ENCODE data around the gene NGFR.
"Not testable (repeated sequence)": the region's sequence is repeated elsewhere in the genome, so short reads cannot be mapped to it uniquely, and the experiment has no call there.

Gene NGFR

DNA sequence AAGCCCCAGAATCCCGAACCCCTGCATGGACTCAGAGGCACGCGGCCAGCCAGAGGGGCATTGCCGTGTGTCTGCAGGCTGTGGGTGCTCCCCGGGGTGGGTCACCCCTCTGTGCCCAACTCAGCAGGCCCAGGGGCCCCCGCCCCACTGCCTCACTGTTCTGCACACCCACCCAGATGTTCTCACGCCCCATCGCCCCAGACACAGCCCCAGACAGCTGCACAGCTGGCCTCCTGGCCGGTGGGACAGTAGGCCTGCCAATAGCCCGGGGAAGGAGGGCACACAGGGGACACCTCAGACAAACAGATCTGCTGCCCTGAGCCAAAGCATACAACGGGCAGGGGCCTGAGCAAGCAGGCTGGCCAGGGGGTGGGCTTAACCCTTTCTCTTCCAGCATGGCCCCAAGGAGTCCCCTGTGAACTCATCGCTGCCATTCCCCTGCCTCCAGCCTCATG, 53.0 kb downstream of the NGFR start:
- H3K27me3 ChIP-seq (ENCODE audit: insufficient read depth, insufficient read length): no peaks in the 10 kb centered on the region
- H3K4me1 ChIP-seq (ENCODE audit: insufficient read depth, insufficient read length): peaks cover 51% of the 10 kb centered on the region
- no peak overlapping the region for H3K9ac ChIP-seq (ENCODE audit: insufficient read length, low read depth)
- H3K9me3 ChIP-seq (ENCODE audit: insufficient read depth, low read length): peaks cover 8% of the 10 kb centered on the region; the same call in 1 of the 2 replicates
- DNase-seq (ENCODE audit: low read depth, low spot score): no peak
- H3K4me3 ChIP-seq (ENCODE audit: insufficient read length, low read depth): no peak overlapping the region
- H3K36me3 ChIP-seq (ENCODE audit: insufficient read depth, insufficient read length, low read length): no peaks in the 10 kb centered on the region
- TF ChIP-seq YY1 (IDR thresholded peaks at IDR 0.05; ENCODE audit: insufficient read depth, insufficient read length): no peak
- TF ChIP-seq ZNF274 (IDR thresholded peaks at IDR 0.05; ENCODE audit: low read depth, low read length): no peak
- TF ChIP-seq SUZ12 (IDR thresholded peaks at IDR 0.05; ENCODE audit: extremely low read depth, insufficient read depth, insufficient read length): no peak

DNA sequence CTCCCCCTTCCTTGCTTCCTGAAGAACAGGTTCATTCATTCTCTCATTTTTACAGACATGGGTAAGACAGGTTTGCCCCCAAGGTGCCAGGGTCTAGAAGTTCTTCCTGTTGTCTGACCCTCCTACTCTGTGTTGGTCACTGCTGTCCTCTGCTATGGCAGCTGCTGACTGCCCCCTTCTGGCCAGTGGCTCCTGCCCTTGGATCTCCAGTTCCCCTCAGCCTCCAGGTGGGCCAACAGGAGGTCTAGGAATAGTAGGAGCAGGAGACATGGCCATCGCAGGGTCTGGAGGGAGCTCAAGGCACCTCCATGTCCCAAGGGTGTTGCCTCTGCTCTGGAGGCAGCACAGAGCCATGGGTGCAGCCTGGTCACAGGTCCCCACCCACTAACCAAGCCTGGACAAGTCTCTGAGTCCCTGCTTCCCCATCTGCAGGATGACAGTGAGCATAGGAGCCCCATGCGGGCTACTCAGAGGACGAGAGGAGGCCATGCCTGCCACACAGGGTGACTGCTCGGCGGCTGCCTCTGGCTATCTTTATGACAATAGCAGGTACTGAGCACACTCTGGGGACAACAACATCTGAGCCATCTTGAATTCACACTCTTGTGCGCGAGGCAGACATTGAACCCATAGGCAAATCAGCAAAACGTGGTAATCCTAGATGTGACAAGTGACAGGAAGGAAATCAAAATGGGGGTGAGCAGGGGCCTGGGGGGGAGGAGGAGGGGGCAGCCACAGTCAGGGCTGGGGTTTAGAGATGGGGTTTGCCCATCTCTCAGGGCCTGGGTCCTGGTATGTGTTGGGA, 53.6 kb downstream of the NGFR start:
- H3K4me1 ChIP-seq (ENCODE audit: insufficient read depth, insufficient read length): peaks cover 46% of the 10 kb centered on the region
- no peaks in the 10 kb centered on the region for H3K27me3 ChIP-seq (ENCODE audit: insufficient read depth, insufficient read length)
- DNase-seq (ENCODE audit: low read depth, low spot score): no peak
- no peak for TF ChIP-seq YY1 (IDR thresholded peaks at IDR 0.05; ENCODE audit: insufficient read depth, insufficient read length)
- H3K4me3 ChIP-seq (ENCODE audit: insufficient read length, low read depth): no peak overlapping the region
- H3K36me3 ChIP-seq (ENCODE audit: insufficient read depth, insufficient read length, low read length): no peaks in the 10 kb centered on the region
- H3K9me3 ChIP-seq (ENCODE audit: insufficient read depth, low read length): peaks cover 7% of the 10 kb centered on the region; the same call in 1 of the 2 replicates
- no peak overlapping the region for H3K9ac ChIP-seq (ENCODE audit: insufficient read length, low read depth)

DNA sequence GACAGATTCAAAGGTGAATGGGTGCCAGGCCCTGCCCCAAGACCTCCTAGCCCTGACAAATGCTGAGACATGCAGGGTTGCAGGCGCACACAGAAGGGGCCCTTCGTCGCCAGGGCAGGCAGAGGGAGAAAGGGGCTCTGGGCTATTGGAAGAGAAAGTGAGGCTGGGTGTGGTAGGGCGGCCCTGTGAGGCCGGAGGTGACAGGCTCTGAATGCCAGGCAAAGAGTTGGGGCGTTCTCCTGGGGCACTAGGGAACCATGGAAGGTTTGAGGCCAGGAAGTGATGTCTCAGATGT, 54.2 kb downstream of the NGFR start:
- Histone ChIP-seq H3K4me1 (ENCODE audit: insufficient read depth, insufficient read length) (peaks cover 43% of the 10 kb centered on the region), H3K27me3 (ENCODE audit: insufficient read depth, insufficient read length) (no peaks in the 10 kb centered on the region), H3K4me3 (ENCODE audit: insufficient read length, low read depth) (no peak overlapping the region), H3K9ac (ENCODE audit: insufficient read length, low read depth) (no peak overlapping the region), H3K36me3 (ENCODE audit: insufficient read depth, insufficient read length, low read length) (no peaks in the 10 kb centered on the region), H3K9me3 (ENCODE audit: insufficient read depth, low read length) (peaks cover 2% of the 10 kb centered on the region; the same call in 1 of the 2 replicates)
- DNase-seq (ENCODE audit: low read depth, low spot score): no peak
- TF ChIP-seq YY1 (IDR thresholded peaks at IDR 0.05; ENCODE audit: insufficient read depth, insufficient read length) (no peak), SUZ12 (IDR thresholded peaks at IDR 0.05; ENCODE audit: extremely low read depth, insufficient read depth, insufficient read length) (no peak), ZNF274 (IDR thresholded peaks at IDR 0.05; ENCODE audit: low read depth, low read length) (no peak)

- TF ChIP-seq SUZ12 (IDR thresholded peaks at IDR 0.05; ENCODE audit: extremely low read depth, insufficient read depth, insufficient read length) (no peak), YY1 (IDR thresholded peaks at IDR 0.05; ENCODE audit: insufficient read depth, insufficient read length) (no peak), ZNF274 (IDR thresholded peaks at IDR 0.05; ENCODE audit: low read depth, low read length) (no peak)
- Histone ChIP-seq H3K27me3 (ENCODE audit: insufficient read depth, insufficient read length) (peaks cover 5% of the 10 kb centered on the region), H3K4me1 (ENCODE audit: insufficient read depth, insufficient read length) (peaks cover 37% of the 10 kb centered on the region), H3K36me3 (ENCODE audit: insufficient read depth, insufficient read length, low read length) (no peaks in the 10 kb centered on the region), H3K4me3 (ENCODE audit: insufficient read length, low read depth) (no peak overlapping the region), H3K9me3 (ENCODE audit: insufficient read depth, low read length) (no peaks in the 10 kb centered on the region), H3K9ac (ENCODE audit: insufficient read length, low read depth) (no peak overlapping the region)
- no peak for DNase-seq (ENCODE audit: low read depth, low spot score)
Observed at GRCh38 chr17:49549691-49550678, 54.9 kb downstream of the NGFR start.

DNA sequence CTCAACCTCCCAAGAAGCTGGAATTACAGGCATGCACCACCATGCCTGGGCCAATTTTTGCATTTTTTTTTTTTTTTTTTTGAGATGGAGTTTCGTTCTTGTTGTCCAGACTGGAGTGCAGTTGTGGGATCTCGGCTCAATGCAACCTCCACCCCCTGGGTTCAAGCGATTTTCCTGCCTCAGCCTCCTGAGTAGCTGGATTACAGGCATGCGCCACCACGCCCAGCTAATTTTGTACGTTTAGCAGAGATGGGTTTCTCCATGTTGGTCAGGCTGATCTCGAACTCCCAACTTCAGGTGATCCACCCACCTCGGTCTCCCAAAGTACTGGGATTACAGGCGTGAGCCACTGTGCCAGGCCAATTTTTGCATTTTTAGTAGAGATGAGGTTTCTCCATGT, 55.7 kb downstream of the NGFR start:
- not testable (repeated sequence) for H3K9me3 ChIP-seq (ENCODE audit: insufficient read depth, low read length); H3K36me3 ChIP-seq (ENCODE audit: insufficient read depth, insufficient read length, low read length); H3K9ac ChIP-seq (ENCODE audit: insufficient read length, low read depth); H3K4me3 ChIP-seq (ENCODE audit: insufficient read length, low read depth); DNase-seq (ENCODE audit: low read depth, low spot score)
- H3K4me1 ChIP-seq (ENCODE audit: insufficient read depth, insufficient read length): peaks cover 34% of the 10 kb centered on the region
- peaks cover 13% of the 10 kb centered on the region for H3K27me3 ChIP-seq (ENCODE audit: insufficient read depth, insufficient read length)

- TF ChIP-seq SUZ12 (IDR thresholded peaks at IDR 0.05; ENCODE audit: extremely low read depth, insufficient read depth, insufficient read length) (no peak), YY1 (IDR thresholded peaks at IDR 0.05; ENCODE audit: insufficient read depth, insufficient read length) (no peak), ZNF274 (IDR thresholded peaks at IDR 0.05; ENCODE audit: low read depth, low read length) (no peak)
- no peak overlapping the region for H3K9ac ChIP-seq (ENCODE audit: insufficient read length, low read depth)
- H3K4me1 ChIP-seq (ENCODE audit: insufficient read depth, insufficient read length): peaks cover 28% of the 10 kb centered on the region
Observed at GRCh38 chr17:49551221-49552069, 56.4 kb downstream of the NGFR start.

More at GRCh38 chr17:49551221-49552069, 56.4 kb downstream of the NGFR start:
- Histone ChIP-seq H3K36me3 (ENCODE audit: insufficient read depth, insufficient read length, low read length) (no peaks in the 10 kb centered on the region), H3K9me3 (ENCODE audit: insufficient read depth, low read length) (no peaks in the 10 kb centered on the region), H3K4me3 (ENCODE audit: insufficient read length, low read depth) (no peak overlapping the region), H3K27me3 (ENCODE audit: insufficient read depth, insufficient read length) (peaks cover 15% of the 10 kb centered on the region)
- no peak for DNase-seq (ENCODE audit: low read depth, low spot score)

Measured in NT2/D1 (cell line).